C4-2B (cell line): Measurements from ENCODE around the gene CEP20.

Source experiments
- H3K27ac ChIP-seq: fragments of 450-650 bp; 2 replicates; pipeline ENCODE4 v1.5.1; 2017
- ZFX ChIP-seq: fragments of 450-650 bp; IDR thresholded peaks from 2 replicates; pipeline ENCODE4 v1.6.1; 2017
- TF ChIP-seq, protein P1 (sequence below): fragments of 450-650 bp; conservative IDR thresholded peaks from 2 replicates; pipeline ENCODE4 v1.5.1; 2017; ENCODE audit warnings: mild to moderate bottlenecking

Gene CEP20

DNA sequence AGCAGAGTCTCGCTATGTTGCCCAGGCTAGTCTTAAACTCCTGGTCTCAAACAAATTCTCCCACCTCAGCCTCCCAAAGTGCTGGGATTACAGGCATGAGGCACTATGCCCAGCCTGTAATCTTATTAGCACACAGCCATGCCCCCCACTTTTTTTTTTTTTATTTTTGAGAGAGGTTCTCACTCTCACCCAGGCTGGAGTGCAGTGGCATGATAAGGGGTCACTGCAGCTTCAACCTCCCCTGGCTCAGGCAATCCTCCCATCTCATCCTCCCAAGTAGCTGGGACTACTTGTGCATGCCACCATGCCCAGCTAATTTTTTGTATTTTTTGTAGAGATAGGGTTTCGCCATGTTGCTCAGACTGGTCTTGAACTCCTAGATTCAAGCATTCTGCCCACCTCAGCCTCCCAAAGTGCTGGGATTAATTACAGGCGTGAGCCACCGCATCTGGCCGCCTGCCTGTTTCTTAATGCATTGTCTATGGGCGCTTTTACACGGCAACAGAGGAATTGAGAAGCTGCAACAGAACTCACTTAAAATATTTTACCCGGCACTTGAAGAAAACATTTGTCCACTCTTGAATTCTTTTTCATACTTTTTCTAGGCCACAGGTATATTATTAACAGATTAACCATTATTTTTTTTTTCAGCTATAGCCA is 8.8 kb upstream of the CEP20 start:
- no peak overlapping the region for H3K27ac ChIP-seq
- no peak for TF ChIP-seq ZFX
- TF ChIP-seq, protein P1, sequence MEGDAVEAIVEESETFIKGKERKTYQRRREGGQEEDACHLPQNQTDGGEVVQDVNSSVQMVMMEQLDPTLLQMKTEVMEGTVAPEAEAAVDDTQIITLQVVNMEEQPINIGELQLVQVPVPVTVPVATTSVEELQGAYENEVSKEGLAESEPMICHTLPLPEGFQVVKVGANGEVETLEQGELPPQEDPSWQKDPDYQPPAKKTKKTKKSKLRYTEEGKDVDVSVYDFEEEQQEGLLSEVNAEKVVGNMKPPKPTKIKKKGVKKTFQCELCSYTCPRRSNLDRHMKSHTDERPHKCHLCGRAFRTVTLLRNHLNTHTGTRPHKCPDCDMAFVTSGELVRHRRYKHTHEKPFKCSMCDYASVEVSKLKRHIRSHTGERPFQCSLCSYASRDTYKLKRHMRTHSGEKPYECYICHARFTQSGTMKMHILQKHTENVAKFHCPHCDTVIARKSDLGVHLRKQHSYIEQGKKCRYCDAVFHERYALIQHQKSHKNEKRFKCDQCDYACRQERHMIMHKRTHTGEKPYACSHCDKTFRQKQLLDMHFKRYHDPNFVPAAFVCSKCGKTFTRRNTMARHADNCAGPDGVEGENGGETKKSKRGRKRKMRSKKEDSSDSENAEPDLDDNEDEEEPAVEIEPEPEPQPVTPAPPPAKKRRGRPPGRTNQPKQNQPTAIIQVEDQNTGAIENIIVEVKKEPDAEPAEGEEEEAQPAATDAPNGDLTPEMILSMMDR, result no peak

DNA sequence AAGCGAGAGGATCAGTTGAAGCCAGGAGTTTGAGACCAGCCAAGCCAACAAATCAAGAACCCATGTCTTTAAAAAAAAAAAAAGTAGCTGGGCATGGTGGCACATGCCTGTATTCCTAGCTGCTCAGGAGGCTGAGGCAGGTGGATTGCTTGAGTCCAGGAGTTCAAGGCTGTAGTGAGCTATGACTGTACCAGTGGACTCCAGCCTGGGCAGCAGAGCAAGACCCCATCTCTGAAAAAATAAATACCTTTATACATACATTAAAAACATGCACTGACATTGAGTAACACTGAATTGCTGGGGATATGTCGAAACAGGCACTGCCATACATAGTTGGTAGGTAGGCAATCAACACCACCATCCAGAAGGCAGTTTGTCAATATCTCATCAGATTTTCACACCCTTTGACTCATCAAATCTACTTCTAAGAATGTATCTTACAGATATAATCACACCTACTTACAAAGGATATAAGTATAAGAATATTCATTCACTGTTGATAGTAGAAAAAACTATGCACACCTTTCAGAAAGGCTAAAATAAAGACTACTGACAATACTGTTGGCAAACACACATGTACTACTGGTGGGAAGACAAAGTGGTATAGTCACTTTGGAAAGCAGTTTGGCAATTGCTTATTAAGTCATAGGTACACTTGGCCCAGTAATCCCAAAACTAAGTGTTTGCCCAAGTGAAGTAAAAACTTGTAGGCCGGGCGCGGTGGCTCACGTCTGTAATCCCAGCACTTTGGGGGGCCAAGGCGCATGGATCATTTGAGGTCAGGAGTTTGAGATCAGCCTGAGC is 6.4 kb upstream of the CEP20 start:
- H3K27ac ChIP-seq, result no peak overlapping the region
- TF ChIP-seq ZFX, result no peak
- TF ChIP-seq, protein P1, result no peak

DNA sequence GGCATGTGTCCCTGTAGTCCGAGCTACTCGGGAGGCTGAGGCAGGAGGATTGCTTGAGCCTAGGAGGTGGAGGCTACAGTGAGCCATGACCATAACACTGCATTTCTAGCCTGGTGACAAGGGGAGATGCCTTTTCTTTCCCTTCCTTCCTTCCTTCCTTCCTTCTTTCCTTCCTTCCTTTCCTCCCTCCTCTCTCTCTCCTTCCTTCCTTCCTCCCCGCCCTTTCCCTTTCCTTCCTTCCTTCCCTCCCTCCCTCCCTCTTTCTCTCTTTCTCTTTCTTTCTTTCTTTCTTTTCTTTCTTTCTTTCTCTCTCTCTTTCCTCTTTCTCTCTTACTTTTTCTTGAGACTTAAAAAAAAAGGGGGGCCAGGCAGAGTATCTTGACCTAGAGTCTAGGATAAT is 3.1 kb upstream of the CEP20 start:
- TF ChIP-seq, protein P1, result no peak
- TF ChIP-seq ZFX, result no peak
- H3K27ac ChIP-seq, result no peak overlapping the region

DNA sequence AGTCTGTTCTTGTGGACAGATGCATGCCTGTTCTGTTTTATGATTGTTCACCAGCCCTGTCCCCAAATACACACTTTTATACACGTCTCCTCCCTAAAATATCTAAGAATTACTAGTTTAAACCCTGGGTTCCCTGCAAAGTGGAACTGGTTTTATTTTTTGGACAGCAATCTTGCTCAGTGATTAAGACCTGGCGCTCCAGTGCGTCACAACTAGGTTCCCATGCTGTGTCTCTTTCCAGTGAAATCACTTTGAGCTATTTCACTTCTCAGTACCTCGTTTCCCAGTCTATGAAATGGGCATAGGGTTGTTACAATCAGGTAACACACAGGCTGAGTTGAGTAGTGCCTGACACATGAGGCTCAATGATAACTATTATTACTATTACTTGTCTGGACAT is 1.1 kb downstream of the CEP20 start:
- peak overlapping the region; percentile 89 for H3K27ac ChIP-seq
- no peak for TF ChIP-seq ZFX
- TF ChIP-seq, protein P1, result no peak

- no peak overlapping the region for H3K27ac ChIP-seq
- TF ChIP-seq, protein P1, result no peak
- TF ChIP-seq ZFX, result no peak
These were observed 2.3 kb downstream of the CEP20 start for GRCh38 chr16:15886078-15886477.

DNA sequence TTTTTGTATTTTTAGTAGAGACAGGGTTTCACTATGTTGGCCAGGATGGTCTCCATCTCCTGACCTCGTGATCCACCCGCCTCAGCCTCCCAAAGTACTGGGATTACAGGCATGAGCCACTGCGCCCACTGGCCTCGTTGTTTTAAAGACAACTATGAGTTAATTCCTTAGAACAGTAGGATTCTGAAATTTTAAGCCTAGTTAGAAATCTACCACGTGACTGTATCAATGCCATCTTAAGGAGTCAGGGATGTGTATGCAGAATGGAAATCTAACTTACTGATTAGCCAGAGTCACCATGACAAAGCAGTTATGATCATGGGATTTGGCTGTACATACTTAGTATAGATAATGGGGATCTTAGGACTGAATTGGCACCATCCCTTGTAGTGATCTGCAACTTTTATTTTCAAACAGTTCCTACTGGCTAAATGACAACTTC is 2.8 kb downstream of the CEP20 start:
- no peak overlapping the region for H3K27ac ChIP-seq
- TF ChIP-seq, protein P1, result no peak
- no peak for TF ChIP-seq ZFX

DNA sequence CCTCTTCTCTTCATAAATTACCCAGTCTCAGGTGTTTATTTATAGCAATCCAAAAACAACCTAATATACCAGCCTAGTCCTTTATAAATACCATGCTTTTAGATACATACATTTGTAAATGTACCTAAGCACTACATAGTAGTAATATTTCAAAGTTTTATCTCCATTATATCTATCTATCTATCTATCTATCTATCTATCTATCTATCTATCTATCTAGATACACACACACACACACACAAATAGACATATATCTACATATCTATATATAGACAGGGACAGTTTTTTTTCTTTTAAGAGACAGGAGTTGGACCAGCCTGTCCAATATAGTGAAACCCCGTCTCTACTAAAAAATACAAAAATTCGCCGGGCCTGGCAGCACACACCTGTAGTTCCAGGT is 5.8 kb downstream of the CEP20 start:
- TF ChIP-seq ZFX, result no peak
- TF ChIP-seq, protein P1, result no peak
- H3K27ac ChIP-seq, result no peak overlapping the region
